22Rv1 (cell line): ENCODE measurements around the gene JTB.

Experiments
- H3K27ac ChIP-seq: fragments of 450-650 bp; 2 replicates; pipeline ENCODE4 v1.5.1; 2017
- ZFX ChIP-seq: fragments of 450-650 bp; IDR thresholded peaks from 2 replicates; pipeline ENCODE4 v1.6.1; 2017; ENCODE audit warnings: antibody characterized with exemption, borderline replicate concordance
- TF ChIP-seq, protein P1 (sequence below): fragments of 450-650 bp; IDR thresholded peaks from 2 replicates; pipeline ENCODE4 v1.5.1; 2017; ENCODE audit warnings: mild to moderate bottlenecking

Gene JTB

GRCh38 chr1:153958111-153958960 is 19.1 kb downstream of the JTB start, which contains the start of gene CRTC2:
CRTC2 (minus strand) TSS chr1:153958612; CDS start chr1:153958497, 115 bp downstream.
- H3K27ac ChIP-seq = peak within 1 kb of the TSS; percentile 100
- TF ChIP-seq, protein P1, sequence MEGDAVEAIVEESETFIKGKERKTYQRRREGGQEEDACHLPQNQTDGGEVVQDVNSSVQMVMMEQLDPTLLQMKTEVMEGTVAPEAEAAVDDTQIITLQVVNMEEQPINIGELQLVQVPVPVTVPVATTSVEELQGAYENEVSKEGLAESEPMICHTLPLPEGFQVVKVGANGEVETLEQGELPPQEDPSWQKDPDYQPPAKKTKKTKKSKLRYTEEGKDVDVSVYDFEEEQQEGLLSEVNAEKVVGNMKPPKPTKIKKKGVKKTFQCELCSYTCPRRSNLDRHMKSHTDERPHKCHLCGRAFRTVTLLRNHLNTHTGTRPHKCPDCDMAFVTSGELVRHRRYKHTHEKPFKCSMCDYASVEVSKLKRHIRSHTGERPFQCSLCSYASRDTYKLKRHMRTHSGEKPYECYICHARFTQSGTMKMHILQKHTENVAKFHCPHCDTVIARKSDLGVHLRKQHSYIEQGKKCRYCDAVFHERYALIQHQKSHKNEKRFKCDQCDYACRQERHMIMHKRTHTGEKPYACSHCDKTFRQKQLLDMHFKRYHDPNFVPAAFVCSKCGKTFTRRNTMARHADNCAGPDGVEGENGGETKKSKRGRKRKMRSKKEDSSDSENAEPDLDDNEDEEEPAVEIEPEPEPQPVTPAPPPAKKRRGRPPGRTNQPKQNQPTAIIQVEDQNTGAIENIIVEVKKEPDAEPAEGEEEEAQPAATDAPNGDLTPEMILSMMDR = peak; percentile 30
- no peak for TF ChIP-seq ZFX

DNA sequence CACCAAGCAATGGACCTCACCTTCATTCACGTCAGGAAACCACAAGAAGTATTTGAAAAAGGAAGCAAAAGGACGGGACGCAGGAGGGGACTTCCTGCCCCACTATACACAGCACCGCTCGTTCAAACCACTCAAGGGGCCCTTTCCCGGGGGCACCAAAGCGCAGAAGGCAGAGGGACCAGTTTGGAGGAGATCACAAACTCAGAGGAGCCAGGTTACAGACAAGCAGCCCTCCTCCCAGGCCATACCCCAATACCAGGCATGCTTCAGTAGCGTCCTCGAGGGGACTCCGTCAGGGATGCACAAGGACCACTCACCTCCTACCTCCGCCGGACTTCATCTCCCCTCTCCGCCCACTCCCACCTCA is 19.7 kb downstream of the JTB start:
- H3K27ac ChIP-seq = peak overlapping the region; percentile 100
- TF ChIP-seq ZFX = no peak
- TF ChIP-seq, protein P1 = no peak

- TF ChIP-seq, protein P1 = no peak
- peak overlapping the region; percentile 100 for H3K27ac ChIP-seq
Observed at GRCh38 chr1:153956997-153957715, 20.3 kb downstream of the JTB start.

GRCh38 chr1:153954826-153955225 is 22.6 kb downstream of the JTB start:
- H3K27ac ChIP-seq = no peak overlapping the region
- TF ChIP-seq, protein P1 = no peak
- no peak for TF ChIP-seq ZFX

DNA sequence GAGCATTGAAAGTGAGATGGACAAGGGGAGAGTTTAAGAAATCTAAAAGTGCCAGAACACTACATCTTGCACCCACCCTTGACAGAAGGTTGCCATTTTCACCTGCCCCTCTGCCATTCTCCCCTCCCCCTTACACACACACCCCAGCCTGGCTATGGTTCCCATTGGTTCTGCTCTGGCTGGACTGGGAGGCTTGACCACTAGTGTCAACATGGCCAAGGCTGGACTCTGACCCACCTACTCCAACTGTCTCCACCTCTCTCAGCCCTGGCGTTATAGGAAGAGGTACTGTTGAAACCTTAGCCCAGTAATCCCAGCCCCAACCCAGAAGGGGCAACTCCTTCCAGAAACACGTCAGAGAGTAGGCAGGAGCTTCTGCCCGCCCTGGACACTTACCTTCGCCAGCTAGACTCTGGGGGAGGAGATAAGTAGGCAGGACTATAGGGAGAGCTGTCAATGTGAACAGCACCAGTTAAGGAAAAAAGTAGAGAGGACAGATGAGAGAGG is 23.6 kb downstream of the JTB start:
- no peak overlapping the region for H3K27ac ChIP-seq

DNA sequence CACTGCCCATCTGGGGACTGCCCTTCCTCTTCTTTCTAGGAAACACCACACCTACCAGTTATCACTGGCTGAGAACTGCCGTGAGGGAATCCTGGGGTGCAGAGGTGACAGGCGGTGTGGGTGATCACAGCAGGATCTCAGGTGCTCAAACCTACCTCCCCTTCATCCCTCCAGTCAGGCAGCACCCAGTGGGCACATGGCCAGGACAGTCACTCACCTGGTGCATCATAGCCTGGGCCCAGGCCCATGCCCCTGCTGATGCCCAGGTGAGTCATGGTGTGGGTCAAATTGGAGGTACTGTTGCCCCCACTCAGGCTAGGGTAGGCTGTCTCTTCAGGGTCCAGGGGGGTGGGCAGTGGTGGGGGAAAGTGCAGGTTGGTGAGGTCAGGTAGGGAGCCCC is 25.7 kb downstream of the JTB start:
- no peak for TF ChIP-seq ZFX
- TF ChIP-seq, protein P1 = no peak

More for the DNA sequence above, 23.6 kb downstream of the JTB start:
- no peak for TF ChIP-seq ZFX
- TF ChIP-seq, protein P1 = no peak

More for the DNA sequence above, 25.7 kb downstream of the JTB start:
- H3K27ac ChIP-seq = no peak overlapping the region
